CD14-positive monocyte (primary cell): ENCODE data around the gene TANC1. TPM values are rescaled to one million over a fixed set of nuclear protein-coding genes. Genes with fewer than 3 reads are reported as not detected.

Source experiments
- DNase-seq, 3 donors: peaks; one replicate each; pipeline ENCODE4 v3.0.0-alpha.2; 2011 to 2022
- H2AFZ ChIP-seq: 2 replicates; pipeline ENCODE4 v1.6.0; 2012; ENCODE audit warnings: mild to moderate bottlenecking, low read depth, low read length, inconsistent platforms; ENCODE audit not compliant: insufficient read depth, poor library complexity, severe bottlenecking
- H3K27ac ChIP-seq, 2 donors: 1 replicate in 1 of 2; 2 replicates in 1 of 2; pipeline ENCODE4 v1.5.1; 2012 to 2013; ENCODE audit warnings: low read length in 2 of 2, control low read depth in 1 of 2, inconsistent platforms in 1 of 2, low read depth in 1 of 2, mild to moderate bottlenecking in 1 of 2
- H3K27me3 ChIP-seq, 2 donors: one replicate each; pipeline versions ENCODE4 v1.6.0 to v1.6.1; 2011 to 2013; ENCODE audit warnings: low read length in 2 of 2; ENCODE audit not compliant: control insufficient read depth in 2 of 2, insufficient read depth in 2 of 2
- H3K36me3 ChIP-seq, 2 donors: replicated peaks in 1 of 2; 1 replicate in 1 of 2; 2 replicates in 1 of 2; pipeline versions ENCODE4 v1.5.1 to v1.6.1; 2012 to 2013; ENCODE audit warnings: low read length in 2 of 2, control low read depth in 1 of 2, inconsistent platforms in 1 of 2, mild to moderate bottlenecking in 1 of 2; ENCODE audit not compliant: insufficient read depth in 2 of 2, control insufficient read depth in 1 of 2
- H3K4me1 ChIP-seq, 2 donors: 1 replicate in 1 of 2; 2 replicates in 1 of 2; pipeline versions ENCODE4 v1.5.1 to v1.6.1; 2012 to 2013; ENCODE audit warnings: low read length in 2 of 2, control low read depth in 1 of 2, inconsistent platforms in 1 of 2, mild to moderate bottlenecking in 1 of 2, moderate library complexity in 1 of 2; ENCODE audit not compliant: insufficient read depth in 2 of 2, control insufficient read depth in 1 of 2
- H3K4me2 ChIP-seq: replicated peaks from 2 replicates; pipeline ENCODE3; 2012; ENCODE audit warnings: low read length, moderate library complexity, mild to moderate bottlenecking; ENCODE audit not compliant: poor library complexity, severe bottlenecking; ENCODE audit errors: extremely low read depth
- H3K4me3 ChIP-seq, 3 experiments: fragments of 200-600 bp in 1 of 3; sonication (generic) in 1 of 3; replicated peaks in 1 of 3; 1 replicate in 2 of 3; 2 replicates in 1 of 3; pipeline ENCODE4 v1.5.1; 2011 to 2013; ENCODE audit warnings: low read length in 3 of 3, mild to moderate bottlenecking in 3 of 3, control low read depth in 2 of 3, low read depth in 2 of 3, inconsistent platforms in 1 of 3, moderate library complexity in 1 of 3
- H3K79me2 ChIP-seq: 2 replicates; pipeline ENCODE4 v1.6.0; 2012; ENCODE audit warnings: mild to moderate bottlenecking, control low read depth, inconsistent platforms, low read length, moderate library complexity; ENCODE audit not compliant: insufficient read depth
- H3K9ac ChIP-seq: 2 replicates; pipeline ENCODE4 v1.6.0; 2017; ENCODE audit warnings: low read length, mild to moderate bottlenecking; ENCODE audit not compliant: insufficient read depth, poor library complexity, severe bottlenecking
- H3K9me3 ChIP-seq, 2 donors: replicated peaks in 1 of 2; 1 replicate in 1 of 2; 2 replicates in 1 of 2; pipeline versions ENCODE4 v1.5.1 to v1.6.1; 2012 to 2013; ENCODE audit warnings: low read length in 2 of 2, control low read depth in 1 of 2; ENCODE audit not compliant: control insufficient read depth in 1 of 2, insufficient read depth in 1 of 2
- H4K20me1 ChIP-seq: 2 replicates; pipeline ENCODE4 v1.6.0; 2012; ENCODE audit warnings: mild to moderate bottlenecking, low read length, control low read depth, moderate library complexity; ENCODE audit not compliant: insufficient read depth
- H3K27ac Mint-ChIP-seq, 7 donors: one replicate each; pipeline ENCODE4 v1.8.0; 2020; ENCODE audit warnings: mild to moderate bottlenecking in 7 of 7, mixed read lengths in 7 of 7, moderate library complexity in 6 of 7, inconsistent platforms in 2 of 7
- H3K27me3 Mint-ChIP-seq, 3 donors: one replicate each; pipeline ENCODE4 v1.8.0; 2021 to 2022; ENCODE audit warnings: low read depth in 3 of 3, mild to moderate bottlenecking in 3 of 3, mixed read lengths in 3 of 3, moderate library complexity in 3 of 3, inconsistent platforms in 1 of 3
- H3K36me3 Mint-ChIP-seq, 2 donors: one replicate each; pipeline ENCODE4 v1.8.0; 2020; ENCODE audit warnings: mixed read lengths in 2 of 2, inconsistent platforms in 1 of 2, mild to moderate bottlenecking in 1 of 2
- H3K4me1 Mint-ChIP-seq: one replicate; pipeline ENCODE4 v1.8.0; 2020; ENCODE audit warnings: mild to moderate bottlenecking, mixed read lengths
- H3K4me3 Mint-ChIP-seq, 2 donors: one replicate each; pipeline ENCODE4 v1.8.0; 2020; ENCODE audit warnings: mild to moderate bottlenecking in 2 of 2, mixed read lengths in 2 of 2, moderate library complexity in 1 of 2
- H3K9me3 Mint-ChIP-seq, 7 donors: one replicate each; pipeline ENCODE4 v1.8.0; 2020 to 2022; ENCODE audit warnings: mixed read lengths in 7 of 7, mild to moderate bottlenecking in 6 of 7, moderate library complexity in 6 of 7, inconsistent platforms in 2 of 7
- CTCF ChIP-seq: fragments of 200-600 bp; IDR thresholded peaks from one replicate; pipeline ENCODE4 v1.8.0; 2022; ENCODE audit warnings: antibody characterized with exemption, mild to moderate bottlenecking
- WGBS: methylation state at CpG from one replicate; pipeline ENCODE4 v1.1.5; 2013; ENCODE audit warnings: missing lambda C conversion rate; ENCODE audit not compliant: insufficient coverage; 5-methylcytosine and 5-hydroxymethylcytosine counted together
- intact Hi-C, 2 donors: fragments of 100-400 bp; cut with micrococcal nuclease; formaldehyde crosslinking; loops; one replicate each; pipeline versions ENCODE4 v1.15.0 to v1.15.1; 2023
- polyA plus RNA-seq, 3 donors: library from polyadenylated mRNA; depleted of rRNA in 1 of 3; unstranded in 2 of 3; stranded (reverse) in 1 of 3; fragments of 300-500 nt in 2 of 3; fragments of >200 nt in 1 of 3; fragmentation: Illumina TruSeq in 2 of 3; gene quantifications; 1 replicate in 2 of 3; 2 replicates in 1 of 3; pipeline ENCODE4 v1.2.3, GENCODE V29; 2012 to 2021

The TANC1 gene
- polyA plus RNA-seq, 3 donors, result 0.04 TPM; not detected in 2

DNA sequence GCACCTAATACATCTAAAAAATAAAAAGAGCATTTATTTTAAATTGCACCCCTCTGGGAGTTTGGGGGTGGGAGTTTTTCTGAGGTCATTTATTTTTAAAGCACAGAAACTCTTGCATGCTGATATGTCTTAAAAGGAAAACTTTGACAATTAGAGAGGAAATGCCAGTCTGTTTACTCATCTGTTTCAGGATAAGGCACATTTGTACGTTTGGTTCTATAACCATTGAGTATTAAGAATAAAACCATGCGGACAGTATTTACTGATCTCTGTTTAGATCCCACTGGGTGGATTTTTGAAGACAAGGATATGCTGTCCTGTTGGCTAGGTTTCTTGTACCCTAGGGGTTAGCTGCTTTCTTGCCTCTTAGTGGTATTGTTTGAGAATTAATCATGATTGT is 122.9 kb downstream of the TANC1 start:
- Histone ChIP-seq H4K20me1 (no peaks in the 10 kb centered on the region), H3K4me1 (peaks cover 20 to 32% of the 10 kb centered on the region in 2 donors), H3K27me3 (no peaks in the 10 kb centered on the region), H2AFZ (no peak overlapping the region), H3K4me2 (no peak overlapping the region), H3K27ac (no peak overlapping the region), H3K36me3 (no peaks in the 10 kb centered on the region), H3K79me2 (no peaks in the 10 kb centered on the region), H3K4me3 (no peak overlapping the region), H3K9ac (no peak overlapping the region), H3K9me3 (peaks cover 2 to 7% of the 10 kb centered on the region in 2 donors)
- H3K9me3 Mint-ChIP-seq, result peaks cover 5 to 14% (median 9%) of the 10 kb centered on the region in 7 donors
- no peaks in the 10 kb centered on the region for H3K36me3 Mint-ChIP-seq
- peaks cover 44% of the 10 kb centered on the region for H3K4me1 Mint-ChIP-seq
- WGBS, result 17% methylated on average over 2 of the region's 2 CpGs
- H3K27ac Mint-ChIP-seq, result peak overlapping the region in 1 of 7 donors; percentile 12
- intact Hi-C loops, result no loop called here
- TF ChIP-seq CTCF, result no peak
- no peak for DNase-seq
- H3K27me3 Mint-ChIP-seq, result peaks cover 0 to 1% (median 0%) of the 10 kb centered on the region in 3 donors
- no peak overlapping the region for H3K4me3 Mint-ChIP-seq

DNA sequence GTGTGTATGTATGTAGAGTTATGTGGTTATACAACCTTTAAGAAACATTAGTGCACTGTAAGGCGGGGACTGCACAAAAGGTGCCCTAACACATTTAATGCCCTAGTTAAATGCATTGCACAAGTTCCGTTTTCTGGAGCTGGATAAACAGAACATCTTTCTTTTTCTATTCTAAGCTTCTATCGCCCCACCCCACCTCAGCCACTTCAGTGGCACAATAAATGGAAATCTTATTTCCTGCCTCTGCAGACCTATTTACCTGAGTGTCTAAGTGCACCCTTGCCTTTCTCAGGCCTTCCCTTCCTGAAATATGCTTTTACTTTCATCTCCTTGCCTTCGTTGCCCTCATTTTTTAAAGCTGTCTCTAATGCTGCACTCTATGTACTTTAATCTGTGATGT is 123.5 kb downstream of the TANC1 start:
- Mint-ChIP-seq H3K9me3 (peaks cover 11 to 19% (median 15%) of the 10 kb centered on the region in 7 donors), H3K4me3 (peak overlapping the region; percentile 49 to 87), H3K27ac (no peak overlapping the region), H3K4me1 (peaks cover 40% of the 10 kb centered on the region), H3K36me3 (no peaks in the 10 kb centered on the region), H3K27me3 (peaks cover 0 to 7% (median 0%) of the 10 kb centered on the region in 3 donors)
- peaks cover 20 to 32% of the 10 kb centered on the region in 2 donors for H3K4me1 ChIP-seq
- no peaks in the 10 kb centered on the region for H4K20me1 ChIP-seq
- H3K4me2 ChIP-seq, result peak overlapping the region; percentile 55
- 0% methylated on average over 1 of the region's 4 CpGs for WGBS
- TF ChIP-seq CTCF, result no peak
- peak overlapping the region in 1 of 3 experiments; percentile 31 for H3K4me3 ChIP-seq
- H3K36me3 ChIP-seq, result no peaks in the 10 kb centered on the region
- DNase-seq, result peak in 2 of 3 donors; percentile 3 to 31
- no peak overlapping the region for H2AFZ ChIP-seq
- H3K79me2 ChIP-seq, result no peaks in the 10 kb centered on the region
- no peak overlapping the region for H3K27ac ChIP-seq
- H3K27me3 ChIP-seq, result no peaks in the 10 kb centered on the region
- intact Hi-C loops, result no loop called here
- peaks cover 8 to 10% of the 10 kb centered on the region in 2 donors for H3K9me3 ChIP-seq
- H3K9ac ChIP-seq, result no peak overlapping the region
